Measurements from ENCODE around the gene EBF4.

- TF ChIP-seq CTCF (conservative IDR thresholded peaks at IDR 0.05; ENCODE audit: low read length): no peak
- no peak for TF ChIP-seq EZH2phosphoT487 (IDR thresholded peaks at IDR 0.05; ENCODE audit: borderline replicate concordance)
Measured at GRCh38 chr20:2746636-2747265, 54.2 kb downstream of the EBF4 start.

All from Loucy (cell line).